RCC 7860 (cell line): ENCODE data around the gene MRPS27.
"Not testable (repeated sequence)": the region's sequence is repeated elsewhere in the genome, so short reads cannot be mapped to it uniquely, and the experiment has no call there.

ENCODE experiments used
- DNase-seq: peaks from one replicate; pipeline ENCODE4 v3.0.0-alpha.2; 2015; ENCODE audit warnings: low spot score
- FAIRE-seq: peaks from 2 replicates; lab custom pipeline; 2012; peaks lifted over from hg19 to GRCh38; lab: Jason Lieb, UNC

MRPS27 gene

GRCh38 chr5:72326306-72326649 lies 6.2 kb upstream of the MRPS27 start:
- no peak for DNase-seq
- no peak for FAIRE-seq

GRCh38 chr5:72325566-72326305 lies 5.7 kb upstream of the MRPS27 start:
- DNase-seq (peak; percentile 25), FAIRE-seq (peak; percentile 34)

GRCh38 chr5:72324189-72324825 lies 4.3 kb upstream of the MRPS27 start:
- DNase-seq (peak; percentile 4), FAIRE-seq (no peak)

GRCh38 chr5:72319435-72319975 lies 535 bp downstream of the MRPS27 start:
- not testable (repeated sequence) for FAIRE-seq, DNase-seq

- peak; percentile 17 for DNase-seq
- FAIRE-seq: no peak
These were observed 5.4 kb downstream of the MRPS27 start for GRCh38 chr5:72314571-72315172.

GRCh38 chr5:72313141-72313540 lies 6.9 kb downstream of the MRPS27 start:
- DNase-seq (no peak), FAIRE-seq (no peak)

GRCh38 chr5:72308853-72309191 lies 11.2 kb downstream of the MRPS27 start:
- DNase-seq (no peak), FAIRE-seq (no peak)

- no peak for FAIRE-seq
- DNase-seq: peak; percentile 80
These were observed 11.8 kb downstream of the MRPS27 start for GRCh38 chr5:72307968-72308852.

- FAIRE-seq (no peak), DNase-seq (no peak)
These were observed 12.5 kb downstream of the MRPS27 start for GRCh38 chr5:72307573-72307967.

GRCh38 chr5:72305194-72306142 lies 14.6 kb downstream of the MRPS27 start:
- no peak for FAIRE-seq
- no peak for DNase-seq

- FAIRE-seq: no peak
- DNase-seq: no peak
These were observed 17.9 kb downstream of the MRPS27 start for GRCh38 chr5:72302171-72302570.

GRCh38 chr5:72301557-72301956 lies 18.5 kb downstream of the MRPS27 start:
- DNase-seq (no peak), FAIRE-seq (no peak)

GRCh38 chr5:72300590-72301339 lies 19.3 kb downstream of the MRPS27 start:
- DNase-seq: no peak

GRCh38 chr5:72298711-72299110 lies 21.3 kb downstream of the MRPS27 start:
- DNase-seq (no peak), FAIRE-seq (no peak)

More at GRCh38 chr5:72300590-72301339, 19.3 kb downstream of the MRPS27 start:
- FAIRE-seq: no peak

- not testable (repeated sequence) for FAIRE-seq, DNase-seq
These were observed 21.9 kb downstream of the MRPS27 start for GRCh38 chr5:72298136-72298535.

GRCh38 chr5:72296256-72296655 lies 23.8 kb downstream of the MRPS27 start:
- no peak for DNase-seq
- no peak for FAIRE-seq

GRCh38 chr5:72295539-72295938 lies 24.5 kb downstream of the MRPS27 start:
- DNase-seq: no peak
- no peak for FAIRE-seq

- FAIRE-seq: no peak
- no peak for DNase-seq
These were observed 25.6 kb downstream of the MRPS27 start for GRCh38 chr5:72294473-72294872.

GRCh38 chr5:72293495-72294055 lies 26.5 kb downstream of the MRPS27 start:
- FAIRE-seq (no peak), DNase-seq (no peak)
